Heart right ventricle (tissue), 16 donors: ENCODE results near the gene RNF38. TPM values are rescaled to one million over a fixed set of nuclear protein-coding genes. Genes with fewer than 3 reads are reported as not detected.

Experiments used
- ATAC-seq, 8 donors: fragments of 200-7000 bp; cut with Tn5 transposase; one replicate each; pipeline ENCODE4 v1.9.1; 2020; ENCODE audit warnings: mild to moderate bottlenecking in 8 of 8, moderate library complexity in 8 of 8, moderate number of reproducible peaks in 1 of 8
- DNase-seq, 2 donors: peaks; one replicate each; pipeline ENCODE4 v3.0.0-alpha.2; 2020
- H3K27ac ChIP-seq, 10 donors: fragments of 200-600 bp; sonication (generic) in 2 of 10; one replicate each; pipeline versions ENCODE4 v1.5.0 to v1.8.0; 2020 to 2022; ENCODE audit warnings: mild to moderate bottlenecking in 3 of 10
- H3K27me3 ChIP-seq, 7 donors: fragments of 200-600 bp; one replicate each; pipeline ENCODE4 v1.8.0; 2021 to 2022; ENCODE audit warnings: mild to moderate bottlenecking in 2 of 7
- H3K36me3 ChIP-seq, 9 donors: fragments of 200-600 bp; sonication (generic) in 1 of 9; one replicate each; pipeline versions ENCODE4 v1.5.0 to v1.8.0; 2020 to 2022; ENCODE audit warnings: mild to moderate bottlenecking in 2 of 9
- H3K4me1 ChIP-seq, 9 donors: fragments of 200-600 bp; sonication (generic) in 1 of 9; one replicate each; pipeline versions ENCODE4 v1.5.0 to v1.8.0; 2020 to 2022; ENCODE audit warnings: mild to moderate bottlenecking in 4 of 9
- H3K4me3 ChIP-seq, 10 donors: fragments of 200-600 bp; sonication (generic) in 2 of 10; one replicate each; pipeline versions ENCODE4 v1.5.0 to v1.8.0; 2020 to 2022; ENCODE audit warnings: mild to moderate bottlenecking in 7 of 10, moderate library complexity in 2 of 10
- H3K9me3 ChIP-seq, 11 donors: fragments of 200-600 bp in 10 of 11; sonication (generic) in 2 of 11; one replicate each; pipeline versions ENCODE4 v1.5.0 to v1.8.0; 2013 to 2022; ENCODE audit warnings: mild to moderate bottlenecking in 2 of 11, control low read depth in 1 of 11, moderate library complexity in 1 of 11
- CTCF ChIP-seq, 9 donors: fragments of 200-600 bp; sonication (generic) in 2 of 9; IDR thresholded peaks; one replicate each; pipeline versions ENCODE4 v1.5.0 to v1.8.0; 2021 to 2022; ENCODE audit warnings: antibody characterized with exemption in 9 of 9, mild to moderate bottlenecking in 5 of 9, moderate library complexity in 1 of 9
- WGBS, 2 donors: extraction: QIAGEN DNeasy Blood & Tissue Kit; methylation state at CpG; one replicate each; pipeline ENCODE4 v1.1.7; 2013; ENCODE audit warnings: inconsistent platforms in 1 of 2; 5-methylcytosine and 5-hydroxymethylcytosine counted together
- intact Hi-C, 10 donors: fragments of 100-400 bp; cut with DNase I; formaldehyde crosslinking; loops; one replicate each; pipeline versions ENCODE4 v1.11.1 to v1.14.2; 2022
- polyA plus RNA-seq, 2 donors: library from polyadenylated mRNA; stranded (reverse); fragments of 200-250 nt; gene quantifications; one replicate each; pipeline ENCODE4 v1.2.3, GENCODE V29; 2013
- total RNA-seq, 10 donors: library from RNA; stranded (reverse); fragmentation: NEBNext Ultra II Directional in 3 of 10; extraction: Animal tissue kit (Norgen Biotek cat#: 25700) in 3 of 10; gene quantifications; one replicate each; pipeline versions ENCODE4 v1.2.1 to v1.2.4, GENCODE V29; 2021 to 2023
- donor health status: Arrhythmogenic right ventricular cardiomyopathy.
- donor health status: ischemic (EF 13 %, LVEDD 7.1; RV severe dilation, severe dysfunction).
- donor health status: healthy with polysubstance abuse.
- donor health status: DM: no; HTN: yes; CAD: no.
- donor health status: DM: no; HTN: no; CAD: no.
- donor health status: ischemic (EF 25% LVEDD 6.9; RV normal size, moderate dysfunction).
- donor health status: ischemic (EF 25% LVEDD 5.7; RV mildly dilated, moderate dysfunction).
- donor health status: healthy.
- donor health status: DM: yes; HTN: yes; CAD: no.
- donor health status: Ischemic cardiomyopathy.
- donor health status: ischemic (EF 35%, LVEDD 5.7; RV mildly dilated, moderate dysfunction).
- donor health status: nonischemic (EF 11% LVEDD 7.7; RV severe dilation, severe dysfunction).
- donor health status: DM: yes; HTN: yes; CAD: no.
- donor health status: PGD.
- donor health status: ischemic (EF 29% LVEDD 5.4; RV normal size, mild dysfunction).
- donor health status: nonischemic (EF 23%, LVEDD 6.1; RV moderate dilation, normal function).

RNF38 gene
- total and polyA plus RNA-seq, 12 donors: 6.4 to 56.0 (median 32.8) TPM

- no peak for TF ChIP-seq CTCF (IDR thresholded peaks at IDR 0.05)
- DNase-seq: no peak
- intact Hi-C loops: loop anchor here in 1 of 10 donors (10.0 kb wide), 1 partner anchor 304 kb away; no protein-coding TSS in a partner anchor
- 96 to 97% methylated on average over 4 of the region's 4 CpGs for WGBS, 2 donors
- peaks cover 0 to 2% (median 0%) of the 10 kb centered on the region in 11 donors for H3K9me3 ChIP-seq
- no peak overlapping the region for H3K4me3 ChIP-seq
- ATAC-seq: no peak
- peaks cover 0 to 20% (median 5%) of the 10 kb centered on the region in 9 donors for H3K36me3 ChIP-seq
- no peak overlapping the region for H3K27ac ChIP-seq
- no peaks in the 10 kb centered on the region for H3K27me3 ChIP-seq
- H3K4me1 ChIP-seq: peaks cover 0 to 4% (median 0%) of the 10 kb centered on the region in 9 donors
Measured at GRCh38 chr9:36431078-36431477, 31.0 kb upstream of the RNF38 start.

GRCh38 chr9:36426945-36427344, 26.9 kb upstream of the RNF38 start:
- ATAC-seq (no peak), DNase-seq (no peak)
- Histone ChIP-seq H3K27me3 (no peaks in the 10 kb centered on the region), H3K4me3 (no peak overlapping the region), H3K9me3 (peaks cover 0 to 2% (median 0%) of the 10 kb centered on the region in 11 donors), H3K27ac (no peak overlapping the region), H3K36me3 (peaks cover 0 to 31% (median 5%) of the 10 kb centered on the region in 9 donors), H3K4me1 (peaks cover 0 to 4% (median 0%) of the 10 kb centered on the region in 9 donors)
- no peak for TF ChIP-seq CTCF (IDR thresholded peaks at IDR 0.05)
- intact Hi-C loops: loop anchor here in 1 of 10 donors (10.0 kb wide), 1 partner anchor 62 kb away; no protein-coding TSS in a partner anchor

- 96 to 98% methylated on average over 5 of the region's 5 CpGs for WGBS, 2 donors
- Histone ChIP-seq H3K4me3 (no peak overlapping the region), H3K27me3 (no peaks in the 10 kb centered on the region), H3K4me1 (peaks cover 0 to 4% (median 0%) of the 10 kb centered on the region in 9 donors), H3K36me3 (peaks cover 0 to 37% (median 5%) of the 10 kb centered on the region in 9 donors), H3K27ac (no peak overlapping the region), H3K9me3 (peaks cover 0 to 2% (median 0%) of the 10 kb centered on the region in 11 donors)
- DNase-seq: no peak
- TF ChIP-seq CTCF (IDR thresholded peaks at IDR 0.05): no peak
- no peak for ATAC-seq
- intact Hi-C loops: loop anchor here in 1 of 10 donors (10.0 kb wide), 1 partner anchor 62 kb away; no protein-coding TSS in a partner anchor
Measured at GRCh38 chr9:36426348-36426747, 26.3 kb upstream of the RNF38 start.

- peaks cover 0 to 29% (median 0%) of the 10 kb centered on the region in 9 donors for H3K36me3 ChIP-seq
- 73 to 81% methylated on average over 8 of the region's 8 CpGs for WGBS, 2 donors
- H3K4me3 ChIP-seq: no peak overlapping the region
- no peak overlapping the region for H3K27ac ChIP-seq
- peaks cover 0 to 8% (median 4%) of the 10 kb centered on the region in 9 donors for H3K4me1 ChIP-seq
- H3K27me3 ChIP-seq: no peaks in the 10 kb centered on the region
- DNase-seq (no peak), ATAC-seq (no peak)
- TF ChIP-seq CTCF (IDR thresholded peaks at IDR 0.05): no peak
- intact Hi-C loops: loop anchor here in 2 of 10 donors (5.0 to 10.0 kb wide), 2 partner anchors 60 to 128 kb away; no protein-coding TSS in a partner anchor
- peaks cover 0 to 2% (median 0%) of the 10 kb centered on the region in 11 donors for H3K9me3 ChIP-seq
Measured at GRCh38 chr9:36424289-36425055, 24.4 kb upstream of the RNF38 start.
